GM18502 (cell line): ENCODE results near the gene SP6.

Experiments
- ATAC-seq: cut with Tn5 transposase; IDR thresholded peaks from one replicate; pipeline ENCODE4 v1.9.1; 2021; ENCODE audit warnings: mild to moderate bottlenecking; ENCODE audit not compliant: unreplicated experiment, poor library complexity

Gene SP6

DNA sequence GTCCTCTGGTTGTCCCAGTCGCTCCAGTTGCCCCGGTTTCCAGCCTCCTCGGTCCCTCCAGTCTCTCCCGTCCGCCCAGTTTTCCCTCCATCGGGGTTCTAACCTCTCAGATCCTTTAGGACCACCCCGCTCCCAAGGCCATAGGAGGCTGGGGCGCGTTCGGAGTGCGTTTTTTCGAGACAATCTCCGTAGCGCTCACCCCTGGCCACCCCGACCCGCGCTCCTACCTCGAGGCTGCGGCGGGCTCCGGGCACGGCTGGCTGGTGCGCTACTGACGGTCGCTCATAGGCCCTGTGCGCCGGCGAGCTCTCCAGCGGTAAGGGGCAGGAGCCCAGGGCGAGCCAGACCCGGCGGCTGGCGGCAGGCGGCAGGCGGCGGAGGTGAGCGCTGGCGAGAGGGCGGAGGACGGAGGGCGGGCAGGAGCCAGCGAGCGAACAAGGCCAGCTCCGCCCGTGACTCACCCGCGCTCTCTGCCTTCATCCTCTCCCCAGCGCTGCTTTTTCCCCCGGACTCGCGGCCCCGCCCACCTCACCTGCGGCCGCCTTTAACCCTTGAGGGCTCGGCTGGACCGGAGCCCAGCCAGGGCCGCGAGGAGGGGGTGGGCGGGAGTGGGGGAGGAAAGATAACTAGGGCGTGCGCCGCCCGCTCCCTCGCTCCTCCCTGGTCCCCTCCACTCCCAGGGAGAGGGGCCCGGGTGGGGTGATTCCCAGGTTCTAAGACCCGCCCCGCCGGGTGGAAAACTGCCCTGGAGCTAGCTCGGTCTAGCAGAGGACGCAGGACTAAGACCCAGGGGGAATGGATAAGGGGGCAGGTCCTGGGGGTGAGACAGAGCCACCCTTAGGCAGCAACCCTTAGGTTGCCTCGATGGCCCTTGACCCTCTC, at the start of gene SP6:
Gene SP6, minus strand, starts transcription at position 472 of the 882 bp plus-strand sequence. CDS start 2,734 bp downstream, outside the sequence.
- no peak for ATAC-seq

DNA sequence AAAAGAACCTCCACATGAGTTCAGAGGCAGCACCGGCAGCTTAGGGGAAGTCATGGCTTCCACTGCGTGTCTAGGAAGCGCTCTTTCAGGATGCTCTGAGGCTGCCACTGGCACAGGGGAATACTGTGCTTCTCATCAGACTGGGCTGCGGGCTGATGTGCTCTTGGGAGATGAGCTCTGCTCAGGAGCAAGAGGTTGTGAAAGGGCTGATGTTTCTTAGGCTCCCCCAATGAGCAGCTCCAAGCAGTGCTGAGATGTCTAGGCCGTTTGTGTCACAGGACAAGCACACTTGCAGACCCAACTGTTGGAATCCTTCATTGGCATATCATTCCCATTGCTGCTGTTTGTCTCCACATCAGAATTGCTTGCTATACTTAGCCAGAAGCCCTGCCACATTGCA, 48.7 kb upstream of the SP6 start:
- ATAC-seq = no peak

DNA sequence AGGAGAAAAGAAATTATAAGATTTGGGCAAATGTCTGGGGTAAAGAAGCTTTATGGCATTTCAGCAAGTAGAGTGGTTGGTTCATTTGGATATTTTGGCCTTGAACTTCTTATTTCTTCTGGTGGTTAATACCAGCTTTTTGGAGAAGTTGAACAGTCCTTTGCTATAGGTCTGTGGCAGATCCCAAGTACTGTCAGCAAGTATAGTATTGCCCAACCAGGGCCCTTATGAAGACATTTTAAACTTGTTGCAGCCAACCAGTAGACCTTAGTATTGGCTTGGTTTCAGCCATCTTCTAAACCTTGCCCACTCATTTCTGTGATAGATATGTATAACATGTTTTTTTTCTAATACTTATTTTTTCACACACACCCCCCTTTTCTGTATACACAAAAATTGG, 47.3 kb upstream of the SP6 start:
- ATAC-seq = no peak

DNA sequence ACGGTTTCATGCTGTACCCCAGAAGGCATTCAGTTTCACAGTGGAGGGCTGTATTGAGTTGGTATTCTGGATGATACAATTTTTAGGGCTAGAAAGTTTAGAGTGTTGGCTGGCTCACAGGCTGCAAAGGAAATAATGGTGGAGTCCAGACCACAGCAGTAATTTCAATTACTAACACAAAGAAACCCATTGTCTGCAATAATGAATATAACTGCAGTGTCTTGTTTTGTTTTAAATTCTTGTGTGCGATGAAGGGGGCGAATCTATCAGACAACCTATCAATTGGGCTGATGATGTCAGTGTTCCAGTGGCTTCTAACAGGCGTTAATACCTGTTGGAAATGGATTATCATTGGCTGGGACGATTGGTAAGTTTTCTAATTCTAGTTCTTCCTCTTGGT, 46.6 kb upstream of the SP6 start:
- no peak for ATAC-seq

DNA sequence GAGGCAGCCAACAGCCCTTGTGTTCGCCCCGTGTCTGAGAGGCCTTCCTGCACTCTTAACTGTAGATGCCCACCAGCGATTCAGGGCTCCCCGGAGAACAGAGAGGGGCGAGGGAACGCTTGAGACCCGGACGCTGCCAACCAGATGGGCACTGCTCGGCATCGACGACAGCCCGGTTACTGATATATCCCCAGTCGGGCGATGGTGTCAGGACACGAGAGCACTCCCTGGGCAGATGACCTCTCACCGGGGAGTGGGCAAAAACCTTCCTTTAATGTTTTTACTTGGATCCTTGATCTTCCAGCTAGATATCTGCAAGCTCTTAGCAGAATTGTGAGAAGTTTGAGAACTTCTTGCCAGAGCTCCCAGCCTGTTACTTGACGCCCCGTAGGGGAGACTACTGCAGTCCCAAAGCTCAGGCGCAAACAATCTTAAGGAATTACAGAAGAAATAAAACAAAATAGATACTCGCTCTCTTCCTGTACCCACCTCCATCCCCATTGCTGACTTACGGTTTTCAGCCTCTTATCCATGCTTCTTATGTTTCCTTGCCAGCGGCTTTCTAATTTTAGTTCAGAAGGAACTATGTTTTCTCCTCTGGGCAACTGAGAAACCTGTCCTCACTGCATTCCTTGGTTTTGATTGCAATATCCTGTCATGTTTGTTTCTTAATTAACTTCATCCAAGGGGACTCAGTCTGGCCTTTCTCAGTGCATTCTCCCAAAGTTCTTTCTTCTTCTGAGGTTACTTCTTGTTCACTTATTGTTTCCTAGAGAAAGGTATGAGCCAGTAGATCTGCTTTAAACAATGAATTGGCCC, 45.9 kb upstream of the SP6 start:
- ATAC-seq = no peak

DNA sequence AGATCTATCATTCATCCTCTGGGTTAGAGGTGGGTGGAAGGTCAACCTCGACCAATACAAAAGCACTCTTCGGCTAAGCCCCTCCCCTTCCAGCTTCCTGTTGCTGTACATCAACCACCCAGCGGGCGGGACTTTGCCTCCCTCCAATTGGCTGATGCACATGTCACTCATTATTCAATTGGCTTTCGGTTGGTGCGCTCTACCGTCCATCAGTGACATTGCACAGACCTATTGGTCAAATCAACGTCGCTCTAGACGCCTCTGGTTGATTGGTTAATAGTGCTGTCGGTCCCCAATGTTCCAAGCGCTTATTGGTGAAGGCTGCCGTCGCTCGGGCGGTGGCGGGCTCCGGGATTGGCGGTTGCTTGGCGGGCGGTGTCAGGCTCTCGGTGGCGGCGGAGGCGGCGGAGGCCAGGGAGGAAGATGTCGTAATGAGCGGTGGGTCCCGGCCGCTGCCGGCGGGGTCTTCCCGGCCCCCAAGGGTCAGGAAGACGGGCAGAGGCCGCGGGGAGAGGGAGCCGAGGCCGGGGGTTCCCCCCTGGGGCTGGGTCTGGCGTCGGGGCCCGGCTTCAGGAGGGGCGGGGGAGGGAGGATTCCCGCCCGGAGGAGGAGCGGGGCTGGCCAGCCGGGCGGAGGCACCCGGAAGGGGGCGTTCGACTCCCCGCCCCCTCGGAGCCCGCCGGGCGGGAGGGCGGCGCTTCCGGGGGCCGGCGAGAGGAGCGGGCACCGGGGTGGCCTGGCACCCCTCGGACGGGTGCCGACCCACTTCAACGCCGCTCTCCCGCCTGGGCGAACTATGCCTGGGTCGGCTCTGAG, 45.1 kb upstream of the SP6 start, which contains the start of gene SP2:
Gene SP2, plus strand, starts transcription at position 381 of the 816 bp plus-strand sequence. Its CDS starts 51 bp downstream, at position 432.
- ATAC-seq = peak; percentile 92

DNA sequence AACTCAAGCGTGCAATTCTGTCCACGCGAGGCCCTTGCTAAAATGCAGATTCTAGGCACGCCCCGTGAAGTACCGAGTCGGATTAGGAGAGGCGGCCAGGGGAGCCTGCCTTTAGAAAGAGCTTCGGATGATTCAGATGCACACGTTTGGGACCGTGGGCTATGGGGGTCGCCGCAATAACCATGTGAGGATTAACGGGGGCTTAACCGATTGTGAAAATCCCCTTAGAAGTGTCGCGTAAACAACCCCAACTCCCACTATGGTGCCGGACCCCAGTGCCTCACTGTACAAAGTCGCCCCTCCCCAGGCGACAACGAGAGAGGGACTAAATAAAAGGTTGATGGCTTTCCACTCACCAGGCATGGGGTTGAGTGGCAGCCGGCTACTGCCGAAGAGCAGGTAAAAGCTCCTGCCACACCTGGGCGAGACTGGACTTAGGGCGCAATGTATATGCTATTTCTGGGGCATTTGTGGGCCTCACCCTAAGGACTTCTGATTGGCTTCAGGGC, 44.4 kb upstream of the SP6 start:
- ATAC-seq = no peak

DNA sequence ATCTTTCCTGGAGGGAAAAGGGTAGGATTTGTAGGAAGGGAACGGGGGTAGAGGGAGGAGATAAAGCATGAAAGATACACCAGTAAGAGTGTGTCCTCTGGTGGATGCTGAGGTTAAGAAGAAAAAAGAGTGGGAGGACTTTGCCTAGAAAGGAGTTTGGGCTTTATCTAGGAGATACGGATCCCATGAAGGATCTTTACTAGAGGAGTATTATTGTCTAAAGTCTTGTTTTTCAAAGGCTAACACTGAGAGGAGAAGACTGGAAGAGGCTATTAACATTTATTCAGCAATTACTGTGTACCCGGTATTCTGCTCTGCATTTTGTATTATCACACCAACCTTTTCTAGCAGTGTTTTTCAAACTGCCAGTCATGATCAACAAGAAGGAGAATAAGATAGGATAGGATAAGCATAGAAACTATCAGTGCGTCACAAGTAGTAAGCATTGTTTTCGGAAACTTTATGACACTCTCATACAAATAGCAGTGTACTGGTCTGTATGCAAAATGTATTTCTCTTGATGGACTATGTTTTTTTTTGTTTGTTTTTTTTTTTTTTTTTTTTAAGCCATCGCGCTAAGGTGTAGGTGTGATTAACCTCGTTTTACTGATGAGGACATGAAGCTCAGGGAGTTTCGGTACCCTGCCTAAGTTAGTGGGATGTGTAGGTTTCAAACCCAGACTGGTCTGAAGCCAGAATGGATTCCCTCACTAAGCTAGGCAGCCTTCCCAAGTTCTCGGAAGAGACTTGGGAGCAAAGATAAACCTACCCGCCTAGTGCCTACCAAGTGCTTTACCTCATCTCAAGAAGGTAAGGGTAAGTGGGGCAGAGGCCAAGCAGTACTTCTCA, 43.8 kb upstream of the SP6 start:
- no peak for ATAC-seq

DNA sequence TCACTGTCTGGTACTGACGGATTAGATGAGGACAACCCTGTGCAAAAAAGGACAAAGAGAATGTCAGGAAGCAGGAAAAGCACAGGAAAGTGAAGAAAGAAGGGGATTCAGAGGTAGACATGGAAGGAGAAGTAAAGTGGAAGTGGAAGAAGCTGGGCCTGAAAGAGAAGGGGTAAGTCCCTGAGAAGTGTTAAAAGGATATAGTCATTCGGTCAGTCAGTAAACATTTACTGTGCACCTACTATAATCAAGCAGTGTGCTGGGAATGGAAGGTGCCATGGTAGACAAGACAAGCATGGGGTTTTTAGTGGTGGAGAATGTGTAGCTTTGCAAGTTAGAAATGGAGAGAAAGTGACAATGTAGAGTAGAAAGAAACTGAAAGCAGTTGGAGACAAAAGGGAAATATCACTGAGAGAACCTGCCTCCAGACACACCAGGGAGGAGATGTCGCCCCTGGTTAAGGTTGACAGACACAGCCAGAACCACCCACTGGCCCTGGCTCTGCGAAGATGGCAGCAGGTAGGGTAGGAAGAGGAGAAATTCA, 40.7 kb upstream of the SP6 start:
- no peak for ATAC-seq

DNA sequence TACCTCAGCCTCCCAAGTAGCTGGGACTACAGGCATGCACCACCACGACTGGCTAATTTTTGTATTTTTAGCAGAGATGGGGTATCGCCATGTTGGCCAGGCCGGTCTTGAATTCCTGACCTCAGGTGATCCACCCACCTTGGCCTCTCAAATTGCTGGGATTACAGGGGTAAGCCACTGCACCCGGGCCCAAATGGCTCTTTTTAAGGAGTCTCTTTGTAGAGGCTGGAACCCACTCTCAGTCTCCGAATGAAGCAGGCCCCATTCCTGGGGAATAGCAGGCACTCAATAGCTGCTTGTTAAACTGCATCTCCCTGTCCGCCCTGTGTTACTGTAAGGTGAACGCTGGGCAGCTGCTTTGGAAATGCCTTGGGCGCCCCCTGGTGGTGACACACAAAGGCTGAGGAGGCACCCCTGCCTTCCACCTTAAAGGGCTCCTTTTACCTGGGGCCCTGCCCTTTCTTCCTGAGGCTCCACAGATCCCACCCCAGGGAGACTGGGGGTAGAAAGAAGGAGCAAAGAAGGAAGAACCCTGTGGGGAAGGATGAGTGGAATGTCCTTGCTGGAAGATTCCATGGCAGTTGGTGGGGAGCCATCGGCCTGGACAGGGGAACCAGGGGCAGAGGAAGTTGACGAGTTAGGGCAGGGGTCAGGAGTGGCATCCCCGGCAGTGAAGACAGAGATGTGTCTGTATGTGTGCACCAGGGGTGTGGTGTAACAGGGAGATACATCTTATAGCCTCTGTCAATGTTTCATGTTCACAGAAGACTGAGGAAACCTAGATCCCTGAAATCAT, 39.0 kb upstream of the SP6 start:
- ATAC-seq = no peak

DNA sequence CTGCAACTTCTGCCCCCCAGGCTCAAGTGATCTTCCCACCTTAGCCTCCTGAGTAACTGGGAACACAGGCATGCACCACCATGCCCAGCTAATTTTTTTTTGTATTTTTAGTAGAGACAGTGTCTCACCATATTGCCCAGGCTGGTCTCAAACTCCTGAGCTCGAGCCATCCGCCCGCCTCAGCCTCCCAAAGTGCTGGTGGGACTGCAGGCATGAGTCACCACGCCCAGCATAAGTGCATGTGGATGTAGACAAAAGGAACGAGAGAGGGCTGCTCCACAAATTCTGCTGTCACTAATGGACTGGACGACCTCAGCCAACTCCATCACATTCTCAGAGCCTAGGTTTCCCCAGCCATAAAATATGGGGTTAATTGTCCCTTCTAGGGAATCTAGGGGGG, 37.3 kb upstream of the SP6 start:
- no peak for ATAC-seq

DNA sequence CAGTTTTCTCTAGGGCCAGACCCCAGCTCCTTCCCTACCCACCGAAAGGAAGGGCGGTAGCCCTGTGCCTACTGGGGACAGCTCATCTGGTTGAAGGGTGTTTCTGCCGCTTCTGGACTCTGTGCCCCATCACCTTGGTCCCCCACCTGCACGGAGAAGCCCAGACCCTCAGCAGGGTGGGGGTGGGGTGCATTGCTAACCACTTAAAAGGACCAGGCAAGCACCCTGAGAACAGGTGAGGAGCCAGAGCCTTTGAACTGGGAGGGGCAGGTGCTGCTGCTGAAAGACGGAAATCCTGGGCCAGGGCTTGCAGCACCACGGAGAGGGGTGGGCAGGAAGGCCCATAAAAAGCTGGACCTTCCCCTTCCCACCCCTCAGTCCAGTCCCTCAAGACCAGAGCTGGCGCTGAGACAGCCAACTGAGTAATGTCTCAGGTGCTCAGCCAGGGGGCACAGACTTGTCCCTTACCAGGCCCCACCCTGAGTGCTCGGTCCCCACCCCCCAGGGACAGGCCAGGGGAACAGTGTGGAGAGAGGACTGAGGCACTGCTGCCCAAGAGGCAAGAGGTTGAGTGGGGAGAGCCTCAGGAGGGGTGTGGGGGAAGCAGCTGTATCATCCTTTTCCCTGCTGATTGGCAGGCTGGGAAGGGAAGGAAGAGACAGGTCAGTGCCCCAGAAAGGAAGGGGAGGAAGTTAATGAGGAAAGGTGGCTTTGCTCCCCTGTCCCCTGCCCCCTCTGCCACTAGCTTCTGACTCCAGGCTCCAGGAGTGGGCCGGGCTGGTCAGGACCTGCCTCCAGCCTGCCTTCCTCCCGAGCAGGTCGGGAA, 34.2 kb upstream of the SP6 start:
- ATAC-seq = no peak

DNA sequence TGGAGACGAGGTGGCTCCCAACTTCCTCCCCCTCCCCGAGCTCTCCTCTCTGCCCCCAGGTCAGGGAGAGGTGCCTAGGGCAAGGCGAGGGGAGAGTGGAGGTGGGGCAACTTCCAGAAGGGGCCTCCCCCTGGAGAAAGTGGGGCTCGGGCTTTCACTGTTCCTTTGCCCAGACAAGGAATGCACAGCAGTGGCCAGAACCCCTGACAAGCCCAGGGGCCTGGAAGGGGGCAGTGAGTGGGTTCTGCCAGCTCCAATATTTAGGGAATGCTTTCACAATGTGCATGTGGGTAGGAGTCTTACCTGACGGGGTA, 33.4 kb upstream of the SP6 start:
- no peak for ATAC-seq

DNA sequence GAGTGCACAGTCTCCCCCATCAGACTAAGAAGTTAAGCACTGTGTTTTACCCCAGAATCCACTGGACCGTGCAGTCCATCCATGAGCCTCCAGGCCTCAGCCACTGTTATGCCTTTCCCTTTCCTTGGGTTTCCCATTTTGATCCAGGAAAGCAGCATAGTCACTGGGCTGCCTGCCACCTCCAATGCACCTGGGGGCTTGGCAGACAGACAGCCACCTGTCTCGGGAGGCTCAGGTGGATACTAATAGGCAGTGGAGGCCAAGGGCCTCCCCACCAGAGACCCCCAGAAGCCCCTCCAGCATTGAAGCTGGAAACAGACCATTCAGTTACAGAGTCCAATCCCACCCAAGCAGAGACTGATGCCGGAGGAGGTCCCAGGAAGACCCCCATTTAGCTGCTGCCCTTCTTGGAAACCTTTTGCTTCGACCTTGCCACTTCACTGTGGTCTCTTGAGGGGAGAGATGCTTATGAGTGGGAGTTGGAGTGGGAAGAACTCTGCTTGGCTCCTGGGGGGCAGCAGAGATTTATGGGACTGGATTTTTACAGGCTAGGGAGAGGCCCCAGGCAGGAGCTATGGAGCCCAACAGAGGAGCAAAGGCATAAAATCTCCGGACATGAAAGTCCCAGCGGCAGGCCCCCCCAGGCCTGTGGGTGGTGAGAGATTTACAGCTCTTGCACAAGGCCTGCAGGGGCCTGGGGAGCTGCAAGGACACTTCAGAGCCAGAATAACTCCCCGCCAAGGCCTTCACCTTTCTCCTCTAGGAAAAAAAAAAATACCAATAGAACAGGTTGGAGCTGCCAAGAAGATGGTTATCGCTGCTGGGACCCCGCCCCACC, 32.8 kb upstream of the SP6 start:
- no peak for ATAC-seq

DNA sequence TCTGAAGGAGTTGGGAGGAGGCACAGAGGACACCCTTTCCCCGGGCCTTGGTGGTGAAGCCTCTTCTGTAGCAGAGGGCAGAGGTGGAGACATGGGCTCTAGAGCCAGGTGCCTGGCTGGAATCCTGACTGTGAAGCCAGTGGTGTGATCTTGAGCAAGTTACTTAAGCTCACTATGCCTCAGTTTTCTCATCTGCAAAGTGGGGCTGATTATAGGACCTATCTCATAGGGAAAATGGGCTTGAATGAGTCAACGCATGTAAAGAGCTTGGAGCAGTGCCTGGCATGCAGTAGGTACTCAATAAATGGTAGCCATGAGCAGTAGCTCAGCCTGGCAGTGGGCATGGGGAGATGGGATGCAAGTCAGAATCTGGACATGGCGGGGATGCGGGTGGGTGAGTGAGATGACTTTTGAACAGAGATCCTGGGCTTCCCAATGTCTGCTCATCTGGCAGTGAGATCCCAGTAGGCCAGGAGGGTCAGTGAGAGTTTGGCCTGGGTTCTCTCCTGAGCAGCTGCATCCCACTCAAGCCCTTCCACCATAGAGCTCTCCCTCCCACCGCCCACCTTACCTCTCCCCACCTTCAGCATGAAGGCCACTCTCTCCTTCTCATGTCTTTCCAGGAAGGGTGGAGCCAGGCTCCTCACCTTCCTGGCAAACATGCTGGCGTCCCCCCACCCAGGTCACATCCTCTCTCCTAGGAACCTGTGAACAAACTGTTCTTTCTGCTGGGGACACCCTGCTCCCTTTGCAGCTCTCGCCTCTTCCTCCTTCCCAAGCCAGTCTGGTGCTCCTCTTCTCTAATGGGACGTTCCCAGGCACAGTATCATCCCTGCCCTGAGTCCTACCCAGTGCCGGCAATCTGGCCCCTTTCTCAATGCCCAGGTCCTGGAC, 32.0 kb upstream of the SP6 start:
- ATAC-seq = no peak

DNA sequence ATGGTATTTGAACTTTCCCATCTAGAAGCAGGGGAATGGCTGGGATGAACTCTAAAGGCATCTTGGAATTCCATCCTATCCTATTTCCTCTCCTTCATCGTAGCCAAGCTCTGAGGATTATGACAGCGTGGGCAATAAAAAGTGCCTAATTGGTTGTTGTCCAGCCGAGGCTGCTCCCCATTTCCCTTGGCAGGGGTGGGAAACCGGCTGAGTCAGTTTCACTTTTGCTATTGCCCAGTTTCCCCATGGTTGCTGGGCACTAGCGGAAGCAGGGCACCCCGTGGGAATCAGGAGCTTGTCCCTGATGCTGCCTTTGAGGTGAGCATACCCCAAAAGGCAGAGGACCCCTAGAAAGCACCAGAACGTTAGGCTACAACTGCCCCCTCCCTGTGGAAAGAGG, 31.3 kb upstream of the SP6 start:
- ATAC-seq = no peak
